OCI-LY1 (cell line): ENCODE measurements around the gene ZNF688.
"Not testable (repeated sequence)": the region's sequence is repeated elsewhere in the genome, so short reads cannot be mapped to it uniquely, and the experiment has no call there.

Source experiments
- H2AFZ ChIP-seq: fragments of 200-600 bp; sonication (generic), shearing (Covaris generic); 2 replicates; pipeline ENCODE4 v1.6.0; 2014; ENCODE audit warnings: antibody characterized with exemption, mild to moderate bottlenecking, low read length
- H3F3A ChIP-seq: fragments of 200-600 bp; sonication (generic), shearing (Covaris generic); 2 replicates; pipeline ENCODE4 v1.6.0; 2014; ENCODE audit warnings: mild to moderate bottlenecking, antibody characterized with exemption, low read length, moderate library complexity; ENCODE audit not compliant: insufficient read depth
- H3K27ac ChIP-seq: fragments of 200-600 bp; sonication (generic); 2 replicates; pipeline ENCODE4 v1.5.1; 2014; ENCODE audit warnings: low read length, mixed run types, mild to moderate bottlenecking, low read depth; ENCODE audit not compliant: poor library complexity, severe bottlenecking
- H3K27me3 ChIP-seq: fragments of 200-600 bp; sonication (generic); 2 replicates; pipeline ENCODE4 v1.6.0; 2014; ENCODE audit warnings: antibody characterized with exemption, mild to moderate bottlenecking, low read length, moderate library complexity; ENCODE audit not compliant: insufficient read depth
- H3K36me3 ChIP-seq: fragments of 200-600 bp; sonication (generic); 2 replicates; pipeline ENCODE4 v1.6.1; 2014; ENCODE audit warnings: mild to moderate bottlenecking, antibody characterized with exemption, low read length, moderate library complexity, mixed read lengths; ENCODE audit not compliant: insufficient read depth
- H3K4me1 ChIP-seq: fragments of 200-600 bp; sonication (generic); 2 replicates; pipeline ENCODE4 v1.5.1; 2014; ENCODE audit warnings: mild to moderate bottlenecking, low read length, moderate library complexity; ENCODE audit not compliant: insufficient read depth, severe bottlenecking
- H3K4me2 ChIP-seq: fragments of 200-600 bp; sonication (generic), shearing (Covaris generic); 2 replicates; pipeline ENCODE4 v1.6.1; 2014; ENCODE audit warnings: low read length
- H3K4me3 ChIP-seq: fragments of 200-600 bp; sonication (generic); 2 replicates; pipeline ENCODE4 v1.5.1; 2014; ENCODE audit warnings: low read length, low read depth, mild to moderate bottlenecking, mixed read lengths; ENCODE audit not compliant: poor library complexity, severe bottlenecking
- H3K79me2 ChIP-seq: fragments of 200-600 bp; shearing (Covaris generic); 2 replicates; pipeline ENCODE4 v1.6.1; 2016; ENCODE audit warnings: mixed run types, low read length, mixed read lengths; ENCODE audit not compliant: insufficient read depth
- H3K9ac ChIP-seq: fragments of 200-600 bp; sonication (generic), shearing (Covaris generic); 2 replicates; pipeline ENCODE4 v1.6.1; 2014; ENCODE audit warnings: mild to moderate bottlenecking, low read length, mixed read lengths
- H3K9me2 ChIP-seq: fragments of 200-600 bp; sonication (generic), shearing (Covaris generic); 2 replicates; pipeline ENCODE4 v1.6.1; 2014; ENCODE audit warnings: low read depth, mild to moderate bottlenecking, low read length, mixed read lengths
- H3K9me3 ChIP-seq: fragments of 200-600 bp; shearing (Covaris generic); 2 replicates; pipeline ENCODE4 v1.6.1; 2014; ENCODE audit warnings: low read length, mixed read lengths
- H4K20me1 ChIP-seq: fragments of 200-600 bp; sonication (generic), shearing (Covaris generic); 2 replicates; pipeline ENCODE4 v1.6.0; 2016; ENCODE audit warnings: mild to moderate bottlenecking, low read length; ENCODE audit not compliant: insufficient read depth
- CTCF ChIP-seq: fragments of 200-600 bp; sonication (generic), shearing (Covaris generic); IDR thresholded peaks from 2 replicates; pipeline ENCODE4 v1.5.1; 2017; ENCODE audit warnings: mild to moderate bottlenecking, antibody characterized with exemption, low read length, moderate library complexity, mixed read lengths
- EZH2 ChIP-seq: fragments of 200-600 bp; sonication (generic), shearing (Covaris generic); IDR thresholded peaks from 2 replicates; pipeline ENCODE4 v1.8.0; 2017; ENCODE audit warnings: borderline replicate concordance, mixed run types, mild to moderate bottlenecking, antibody characterized with exemption, low read length, moderate library complexity, mixed read lengths

Gene ZNF688

DNA sequence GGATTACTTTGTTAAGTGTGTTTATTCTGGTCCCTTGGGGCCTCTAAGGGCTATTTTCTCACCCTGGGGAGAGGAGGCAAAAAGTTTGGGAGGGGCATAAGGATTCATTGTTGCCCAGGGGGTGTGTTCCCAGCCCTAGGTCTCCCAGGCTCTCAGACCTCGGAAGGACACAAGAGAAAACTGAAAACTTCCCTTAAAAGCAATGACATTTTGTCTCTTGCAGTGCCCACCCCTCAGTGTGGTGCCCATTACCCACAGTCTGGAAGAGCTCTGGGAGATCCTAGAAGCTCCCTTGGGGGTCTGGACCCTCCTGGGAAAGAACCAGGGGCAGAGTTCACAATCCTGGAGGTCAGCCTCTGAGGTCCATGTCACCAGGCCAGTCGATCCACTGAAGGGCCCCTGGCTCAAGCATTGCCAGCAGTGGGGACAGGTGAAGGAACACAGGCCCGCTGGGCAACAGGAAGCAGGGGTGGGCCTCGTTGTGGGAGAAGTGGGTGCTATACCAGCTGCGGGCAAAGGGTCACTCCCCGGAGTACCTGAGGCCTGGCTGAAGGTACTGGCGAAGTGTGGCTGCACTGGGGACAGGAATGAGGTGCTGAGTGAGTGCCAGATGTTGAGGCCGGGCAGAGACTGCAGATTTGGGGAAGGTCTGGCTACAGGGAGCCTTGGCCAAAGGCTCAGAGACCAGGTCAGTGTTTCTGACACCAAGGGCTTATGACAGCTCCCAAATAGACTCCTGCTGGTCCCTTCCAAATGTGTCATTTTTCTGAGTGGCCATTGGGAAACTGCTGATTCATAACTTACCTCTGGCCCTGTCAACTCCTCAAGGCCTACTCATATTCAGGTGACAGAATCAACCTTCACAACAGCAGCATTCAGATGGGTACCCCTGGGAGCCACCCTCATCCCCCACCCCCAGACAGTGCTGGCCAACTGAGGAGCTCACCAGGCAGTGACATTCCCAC, 32.2 kb downstream of the ZNF688 start:
- Histone ChIP-seq H3K9me2 (no peaks in the 10 kb centered on the region), H3F3A (no peaks in the 10 kb centered on the region), H3K36me3 (no peaks in the 10 kb centered on the region), H3K4me1 (peaks cover 18% of the 10 kb centered on the region), H3K4me3 (no peak overlapping the region), H2AFZ (no peak overlapping the region), H3K9me3 (no peaks in the 10 kb centered on the region), H4K20me1 (no peaks in the 10 kb centered on the region), H3K27ac (no peak overlapping the region), H3K9ac (no peak overlapping the region), H3K4me2 (no peak overlapping the region), H3K27me3 (no peaks in the 10 kb centered on the region), H3K79me2 (no peaks in the 10 kb centered on the region)
- TF ChIP-seq CTCF (no peak), EZH2 (no peak)

DNA sequence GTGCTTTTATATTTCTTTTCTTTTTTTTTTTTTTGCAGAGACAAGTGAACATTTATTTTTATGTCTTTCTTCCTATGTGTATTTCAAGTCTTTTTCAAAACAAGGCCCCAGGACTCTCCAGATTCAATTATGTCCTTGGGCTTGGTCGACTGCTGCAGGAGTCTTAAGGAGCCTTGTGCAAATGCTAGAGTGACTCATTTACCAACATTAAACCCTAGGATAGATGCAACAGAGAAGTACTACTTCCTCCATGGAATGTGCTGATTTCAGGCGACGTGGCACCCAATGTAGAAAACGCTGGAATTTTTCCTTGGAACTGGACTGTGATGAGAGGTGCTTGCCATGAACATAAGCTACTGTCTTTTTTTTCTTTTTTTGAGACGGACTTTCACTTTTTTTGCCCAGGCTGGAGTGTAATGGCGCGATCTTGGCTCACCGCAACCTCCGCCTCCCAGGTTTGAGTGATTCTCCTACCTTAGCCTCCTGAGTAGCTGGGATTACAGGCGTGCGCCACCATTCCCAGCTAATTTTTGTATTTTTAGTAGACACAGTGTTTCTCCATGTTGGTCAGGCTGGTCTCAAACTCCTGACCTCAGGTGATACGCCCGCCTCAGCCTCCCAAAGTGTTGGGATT, 35.0 kb downstream of the ZNF688 start:
- H3K27ac ChIP-seq: peak overlapping the region; percentile 83
- peak overlapping the region; percentile 88 for H3K4me2 ChIP-seq

DNA sequence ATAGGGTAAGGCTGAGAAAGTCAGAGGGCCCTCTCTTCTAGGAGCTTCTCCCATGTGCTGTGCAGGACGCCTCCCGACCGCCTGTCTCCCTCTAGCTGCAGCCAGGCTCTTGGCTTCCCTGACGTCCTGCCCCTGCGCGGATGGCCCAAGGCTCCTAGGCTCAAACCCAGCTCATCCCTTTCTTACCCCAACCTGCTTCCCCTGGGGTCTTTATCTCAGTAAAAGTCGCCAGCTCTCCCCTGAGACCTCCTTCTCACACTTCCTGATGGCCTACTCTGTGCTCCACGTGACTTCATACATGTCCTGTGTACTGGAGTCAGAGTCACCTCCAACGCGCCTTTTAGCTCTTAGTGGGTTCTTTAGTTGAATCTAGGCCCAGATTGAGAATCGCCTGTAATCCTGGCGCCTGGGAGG, 35.7 kb downstream of the ZNF688 start:
- H3K27ac ChIP-seq: peak overlapping the region; percentile 83
- H3F3A ChIP-seq: no peaks in the 10 kb centered on the region
- peak overlapping the region; percentile 88 for H3K4me2 ChIP-seq
- H4K20me1 ChIP-seq: no peaks in the 10 kb centered on the region
- H3K36me3 ChIP-seq: peaks cover 13% of the 10 kb centered on the region
- no peaks in the 10 kb centered on the region for H3K9me3 ChIP-seq
- no peaks in the 10 kb centered on the region for H3K27me3 ChIP-seq
- no peaks in the 10 kb centered on the region for H3K9me2 ChIP-seq
- TF ChIP-seq EZH2 (no peak), CTCF (peak; percentile 56)
- peak overlapping the region; percentile 94 for H3K9ac ChIP-seq
- H2AFZ ChIP-seq: no peak overlapping the region
- no peaks in the 10 kb centered on the region for H3K79me2 ChIP-seq
- H3K4me3 ChIP-seq: peak overlapping the region; percentile 73
- H3K4me1 ChIP-seq: peaks cover 25% of the 10 kb centered on the region

More for the DNA sequence above, 35.0 kb downstream of the ZNF688 start:
- H3F3A ChIP-seq, H3K27me3 ChIP-seq, H2AFZ ChIP-seq, H4K20me1 ChIP-seq, H3K36me3 ChIP-seq, H3K79me2 ChIP-seq, H3K9me2 ChIP-seq, H3K9me3 ChIP-seq: not testable (repeated sequence)
- H3K4me1 ChIP-seq: peaks cover 23% of the 10 kb centered on the region
- H3K9ac ChIP-seq: peak overlapping the region; percentile 94
- peak overlapping the region; percentile 73 for H3K4me3 ChIP-seq
